Activated T-cell treated with anti-CD3 and anti-CD28 coated beads, Interleukin-2, amount 50 U/mL, for 72 hours (primary cell): ENCODE measurements around the gene KCND1. TPM values are rescaled to one million over a fixed set of nuclear protein-coding genes. Genes with fewer than 3 reads are reported as not detected.
A peak's percentile ranks its signal among the peaks of the same experiment; 100 is the strongest.

Experiments used
- ATAC-seq, 2 donors: fragments of 150-1000 bp; cut with Tn5 transposase; replicated peaks in 1 of 2; 2 replicates each; pipeline ENCODE4 v1.10.0; 2021; ENCODE audit warnings: moderate library complexity in 2 of 2, mild to moderate bottlenecking in 1 of 2
- DNase-seq, 2 donors: peaks; one replicate each; pipeline ENCODE4 v3.0.0; 2021 to 2022; ENCODE audit warnings: mixed read lengths in 1 of 2
- H3K27ac Mint-ChIP-seq: one replicate; pipeline ENCODE4 v1.8.0; 2022; ENCODE audit warnings: mild to moderate bottlenecking, moderate library complexity, mixed read lengths
- H3K27me3 Mint-ChIP-seq: one replicate; pipeline ENCODE4 v1.8.0; 2022; ENCODE audit warnings: low read depth, mixed read lengths
- H3K36me3 Mint-ChIP-seq, 2 donors: one replicate each; pipeline ENCODE4 v1.8.0; 2022; ENCODE audit warnings: mixed read lengths in 2 of 2, mild to moderate bottlenecking in 1 of 2; ENCODE audit not compliant: insufficient read depth in 2 of 2
- H3K4me1 Mint-ChIP-seq: one replicate; pipeline ENCODE4 v1.8.0; 2022; ENCODE audit warnings: low read depth, mixed read lengths
- H3K4me3 Mint-ChIP-seq, 2 donors: one replicate each; pipeline ENCODE4 v1.8.0; 2022; ENCODE audit warnings: mild to moderate bottlenecking in 2 of 2, mixed read lengths in 2 of 2, moderate library complexity in 2 of 2
- H3K9me3 Mint-ChIP-seq, 2 donors: one replicate each; pipeline ENCODE4 v1.8.0; 2022; ENCODE audit warnings: mixed read lengths in 2 of 2
- total RNA-seq, 2 donors: library from RNA; stranded (reverse); gene quantifications; one replicate each; pipeline ENCODE4 v1.2.3, GENCODE V29; 2022

KCND1 gene
- total RNA-seq, 2 donors from 2014 or later: 7.6 to 8.3 TPM

DNA sequence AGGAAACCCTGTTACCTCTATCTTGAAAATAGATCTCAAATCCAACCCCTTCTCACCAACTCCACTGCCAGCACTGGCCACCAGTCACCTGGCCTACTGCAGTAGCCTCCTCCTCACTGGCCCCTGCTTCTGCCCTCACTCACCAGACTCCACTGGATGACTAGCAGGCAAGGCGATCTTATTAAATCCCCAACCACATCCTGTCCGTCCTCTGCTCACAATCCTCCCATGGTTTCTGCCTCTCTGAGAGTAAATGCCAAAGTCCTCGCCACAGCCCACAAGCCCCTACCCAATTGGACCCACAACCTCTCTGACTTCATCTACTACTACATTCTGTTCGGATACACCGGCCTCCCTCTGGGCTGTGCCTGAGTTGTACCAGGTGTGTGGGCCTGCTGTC is 47.4 kb downstream of the KCND1 start:
- peak overlapping the region; percentile 44 for H3K27ac Mint-ChIP-seq
- H3K4me1 Mint-ChIP-seq: peaks cover 68% of the 10 kb centered on the region
- no peak for DNase-seq
- H3K36me3 Mint-ChIP-seq: peaks cover 17 to 22% of the 10 kb centered on the region in 2 donors
- peak overlapping the region in 1 of 2 donors; percentile 24 for H3K4me3 Mint-ChIP-seq
- H3K27me3 Mint-ChIP-seq: no peaks in the 10 kb centered on the region
- ATAC-seq: peak; percentile 2 to 5
- H3K9me3 Mint-ChIP-seq: no peaks in the 10 kb centered on the region

DNA sequence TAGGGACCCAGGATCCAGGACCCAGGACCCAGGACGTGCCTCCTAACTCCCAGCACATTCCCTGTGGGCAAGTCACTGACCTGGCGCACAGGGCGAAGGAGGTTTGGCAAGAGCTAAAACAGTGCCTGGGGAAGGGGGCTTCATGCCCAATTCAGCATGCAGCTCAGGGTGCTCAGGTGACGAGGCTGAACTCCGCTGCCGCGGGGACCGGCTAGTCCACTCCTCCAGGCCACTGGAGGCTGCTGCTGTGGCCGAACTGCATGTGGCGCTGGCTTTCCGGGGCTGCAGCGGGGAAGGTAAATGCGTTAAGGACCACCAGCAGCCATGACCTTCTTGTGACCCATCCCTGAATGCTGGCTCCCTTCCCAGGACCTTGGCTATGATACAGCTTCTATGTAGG is 47.9 kb downstream of the KCND1 start:
- H3K36me3 Mint-ChIP-seq: peaks cover 18 to 23% of the 10 kb centered on the region in 2 donors
- DNase-seq (no peak), ATAC-seq (no peak)
- peak overlapping the region in 1 of 2 donors; percentile 24 for H3K4me3 Mint-ChIP-seq
- no peaks in the 10 kb centered on the region for H3K27me3 Mint-ChIP-seq
- peak overlapping the region; percentile 44 for H3K27ac Mint-ChIP-seq
- H3K4me1 Mint-ChIP-seq: peaks cover 70% of the 10 kb centered on the region
- H3K9me3 Mint-ChIP-seq: no peaks in the 10 kb centered on the region

DNA sequence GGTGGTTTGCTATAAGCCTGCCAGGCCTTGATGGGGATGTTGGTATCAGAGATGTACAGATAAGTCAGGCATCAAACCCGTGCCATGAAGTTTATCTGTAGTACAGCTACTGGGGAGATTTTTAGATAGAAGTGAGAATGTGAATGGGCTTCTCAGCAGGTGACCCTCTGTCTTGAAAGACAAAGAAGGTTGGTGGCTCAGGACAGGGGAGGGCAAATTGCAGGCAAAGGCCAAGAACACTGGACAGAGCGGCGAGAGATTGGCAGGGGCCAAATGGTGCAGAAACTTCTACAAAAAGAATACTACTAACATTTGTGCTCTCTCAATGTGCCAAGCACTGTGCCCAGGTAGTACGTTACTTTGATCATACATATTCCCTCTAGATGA is 50.9 kb downstream of the KCND1 start:
- ATAC-seq (no peak), DNase-seq (no peak)

DNA sequence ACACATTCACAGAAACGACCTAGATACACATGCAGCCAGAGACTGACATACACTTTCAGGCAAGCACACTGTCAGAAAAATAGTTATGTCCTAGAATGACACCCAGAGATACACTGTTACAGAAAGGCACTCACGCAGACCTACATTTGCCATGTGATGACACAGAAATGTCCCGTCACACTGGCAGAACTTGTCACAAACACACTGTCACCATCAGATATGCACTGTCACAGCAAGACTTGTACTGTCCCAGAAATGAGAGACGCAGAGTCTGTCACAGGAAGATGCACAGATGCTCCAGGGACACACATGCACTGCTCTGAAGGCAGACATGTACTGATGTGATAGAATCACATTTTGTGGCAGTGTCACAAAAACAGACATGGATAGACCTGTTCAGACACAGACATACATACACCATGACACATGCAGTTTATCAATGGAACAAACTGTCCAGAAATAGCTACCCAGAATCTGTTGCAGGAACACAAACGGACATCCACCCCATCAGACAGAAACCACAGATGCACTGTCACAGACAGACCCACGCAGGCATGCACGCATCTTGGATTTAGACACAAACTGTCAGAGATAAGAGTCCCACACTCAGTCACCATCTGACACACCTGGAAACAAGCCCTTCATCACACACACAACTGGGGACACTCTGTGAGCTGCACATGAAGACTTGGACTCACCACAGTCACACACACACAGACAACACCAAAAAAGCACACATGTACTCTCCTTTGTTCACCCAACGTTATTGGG is 51.5 kb downstream of the KCND1 start:
- peaks cover 68% of the 10 kb centered on the region for H3K4me1 Mint-ChIP-seq
- H3K4me3 Mint-ChIP-seq: peak overlapping the region; percentile 93
- H3K36me3 Mint-ChIP-seq: peaks cover 43 to 47% of the 10 kb centered on the region in 2 donors
- peak overlapping the region; percentile 88 for H3K27ac Mint-ChIP-seq
- H3K9me3 Mint-ChIP-seq: no peaks in the 10 kb centered on the region
- DNase-seq (peak in 1 of 2 donors; percentile 53), ATAC-seq (peak; percentile 33 to 34)
- no peaks in the 10 kb centered on the region for H3K27me3 Mint-ChIP-seq

More for the DNA sequence above, 50.9 kb downstream of the KCND1 start:
- H3K27ac Mint-ChIP-seq: peak overlapping the region; percentile 88
- peaks cover 41% of the 10 kb centered on the region in 2 donors for H3K36me3 Mint-ChIP-seq
- peak overlapping the region; percentile 93 for H3K4me3 Mint-ChIP-seq
- no peaks in the 10 kb centered on the region for H3K9me3 Mint-ChIP-seq
- no peaks in the 10 kb centered on the region for H3K27me3 Mint-ChIP-seq
- peaks cover 68% of the 10 kb centered on the region for H3K4me1 Mint-ChIP-seq

DNA sequence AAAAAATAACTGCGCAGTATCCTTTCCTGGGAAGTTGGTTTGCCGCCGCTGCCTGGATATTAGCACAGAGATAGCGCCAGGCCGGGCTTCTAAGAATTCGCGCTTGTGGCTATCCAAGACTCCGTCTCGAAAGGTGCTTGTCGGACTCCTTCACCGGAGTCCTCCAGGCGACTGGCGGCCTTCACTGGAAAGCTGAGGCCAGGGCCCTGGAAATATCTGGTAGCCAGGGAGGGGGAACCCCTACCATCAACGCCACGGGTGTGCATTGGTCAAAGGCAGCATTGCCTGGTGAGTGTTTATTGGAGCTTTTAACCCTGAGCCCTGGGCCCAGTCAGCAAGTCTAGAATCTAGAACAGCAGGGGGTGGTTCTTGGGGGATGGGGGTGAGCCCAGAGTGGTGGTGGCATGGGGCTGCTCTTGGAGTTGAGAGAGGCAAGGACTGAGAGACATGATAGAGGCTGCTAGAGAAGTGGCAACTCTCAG is 52.2 kb downstream of the KCND1 start:
- ATAC-seq (peak; percentile 25 to 39), DNase-seq (peak; percentile 56 to 67)
- peaks cover 72% of the 10 kb centered on the region for H3K4me1 Mint-ChIP-seq
- H3K27ac Mint-ChIP-seq: peak overlapping the region; percentile 88
- H3K27me3 Mint-ChIP-seq: no peaks in the 10 kb centered on the region
- no peaks in the 10 kb centered on the region for H3K9me3 Mint-ChIP-seq
- peaks cover 46 to 51% of the 10 kb centered on the region in 2 donors for H3K36me3 Mint-ChIP-seq
- peak overlapping the region; percentile 93 for H3K4me3 Mint-ChIP-seq

DNA sequence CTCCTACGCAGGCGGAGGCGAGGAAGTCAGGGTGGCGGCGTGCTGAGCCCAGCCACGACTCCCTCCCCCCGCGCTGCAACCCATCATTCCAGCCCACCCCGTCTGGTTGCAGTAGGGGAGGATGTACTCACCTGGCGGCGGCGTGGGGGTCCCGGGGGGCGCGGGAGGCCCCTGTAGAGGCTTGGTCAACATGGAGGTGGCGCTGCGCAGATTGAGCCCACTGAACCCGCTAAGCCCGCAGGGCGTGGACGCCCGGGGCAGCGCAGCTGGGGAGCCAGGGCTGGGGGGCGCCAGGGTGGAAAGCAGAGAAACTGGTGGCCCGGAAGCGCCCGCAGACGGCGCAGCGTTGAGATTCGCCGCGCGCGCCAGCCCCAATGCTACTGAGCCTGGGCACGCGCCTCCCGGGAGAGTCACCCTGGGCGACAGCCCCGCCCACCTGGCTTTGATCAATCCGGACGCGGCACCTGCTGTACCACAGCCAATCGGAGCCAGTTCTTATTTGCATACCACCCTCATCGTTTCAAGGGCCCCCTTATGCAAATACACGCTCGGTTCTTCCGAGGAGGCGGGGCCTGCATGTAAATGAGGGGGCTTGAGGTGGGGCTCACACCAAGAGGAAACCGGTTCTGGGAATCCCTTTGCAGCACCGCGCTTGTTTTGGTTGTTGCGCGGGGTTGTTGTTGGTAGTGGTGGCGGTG is 52.9 kb downstream of the KCND1 start, which contains the start of gene PIM2:
Gene PIM2, minus strand, starts transcription at position 382 of the 698 bp plus-strand sequence. Its CDS starts 190 bp downstream, at position 192.
- Mint-ChIP-seq H3K4me3 (peak within 1 kb of the TSS; percentile 93), H3K27me3 (no peaks in the 10 kb centered on the region), H3K27ac (peak within 1 kb of the TSS; percentile 88), H3K4me1 (peaks cover 72% of the 10 kb centered on the region), H3K36me3 (peaks cover 45 to 52% of the 10 kb centered on the region in 2 donors), H3K9me3 (no peaks in the 10 kb centered on the region)
- peak; percentile 89 to 93 for DNase-seq
- peak; percentile 66 to 68 for ATAC-seq

- DNase-seq (no peak), ATAC-seq (no peak)
- H3K4me1 Mint-ChIP-seq: peaks cover 72% of the 10 kb centered on the region
- no peaks in the 10 kb centered on the region for H3K27me3 Mint-ChIP-seq
- H3K36me3 Mint-ChIP-seq: peaks cover 45 to 55% of the 10 kb centered on the region in 2 donors
- peak overlapping the region; percentile 93 for H3K4me3 Mint-ChIP-seq
- H3K9me3 Mint-ChIP-seq: no peaks in the 10 kb centered on the region
- peak overlapping the region; percentile 88 for H3K27ac Mint-ChIP-seq
Observed at GRCh38 chrX:48918301-48918642, 53.4 kb downstream of the KCND1 start.

DNA sequence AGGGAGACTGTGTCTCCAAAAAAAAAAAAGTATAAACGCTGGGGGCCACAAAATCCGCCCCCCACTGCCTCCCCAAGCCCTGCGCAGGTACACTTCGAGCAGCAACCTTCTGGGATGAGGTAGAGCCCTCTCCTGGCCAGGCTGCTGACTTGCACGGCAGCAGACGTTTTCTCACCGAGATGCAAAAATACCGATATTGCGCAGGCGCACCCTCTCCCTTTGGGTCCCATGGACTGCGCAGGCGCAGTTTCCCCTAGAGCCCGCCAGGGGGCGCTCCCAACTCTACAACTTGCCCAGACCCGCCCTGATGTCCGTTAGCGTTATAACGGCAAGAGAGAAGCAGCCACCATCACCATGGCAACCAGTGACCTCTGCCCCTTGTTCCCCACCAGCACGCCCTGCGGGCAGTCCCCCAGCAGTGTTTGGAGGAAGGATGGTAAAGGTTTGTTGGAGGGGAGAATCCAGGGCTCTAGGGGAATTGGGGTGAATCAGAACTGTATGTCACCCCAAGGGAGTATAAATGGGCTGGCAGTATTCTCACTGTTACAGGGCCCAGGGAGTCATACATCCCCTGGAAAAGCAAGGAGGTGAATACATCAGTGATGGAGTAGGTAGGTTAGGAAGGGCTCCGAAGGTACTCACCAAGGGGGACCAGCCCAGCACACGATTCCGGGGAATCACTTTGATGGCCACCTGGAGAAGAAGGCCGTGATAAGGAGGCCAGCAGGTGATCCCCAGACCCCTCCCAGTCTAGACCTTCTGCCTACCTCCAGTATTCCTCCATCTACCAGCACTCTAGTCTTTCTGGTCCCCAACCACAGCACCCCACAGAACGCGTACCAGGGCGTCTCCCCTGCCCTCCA is 54.3 kb downstream of the KCND1 start:
- Mint-ChIP-seq H3K4me3 (peak overlapping the region; percentile 93), H3K27me3 (no peaks in the 10 kb centered on the region), H3K27ac (peak overlapping the region; percentile 88), H3K4me1 (peaks cover 75% of the 10 kb centered on the region), H3K9me3 (no peaks in the 10 kb centered on the region), H3K36me3 (peaks cover 47 to 56% of the 10 kb centered on the region in 2 donors)
- peak; percentile 86 to 90 for DNase-seq
- peak; percentile 33 to 43 for ATAC-seq

DNA sequence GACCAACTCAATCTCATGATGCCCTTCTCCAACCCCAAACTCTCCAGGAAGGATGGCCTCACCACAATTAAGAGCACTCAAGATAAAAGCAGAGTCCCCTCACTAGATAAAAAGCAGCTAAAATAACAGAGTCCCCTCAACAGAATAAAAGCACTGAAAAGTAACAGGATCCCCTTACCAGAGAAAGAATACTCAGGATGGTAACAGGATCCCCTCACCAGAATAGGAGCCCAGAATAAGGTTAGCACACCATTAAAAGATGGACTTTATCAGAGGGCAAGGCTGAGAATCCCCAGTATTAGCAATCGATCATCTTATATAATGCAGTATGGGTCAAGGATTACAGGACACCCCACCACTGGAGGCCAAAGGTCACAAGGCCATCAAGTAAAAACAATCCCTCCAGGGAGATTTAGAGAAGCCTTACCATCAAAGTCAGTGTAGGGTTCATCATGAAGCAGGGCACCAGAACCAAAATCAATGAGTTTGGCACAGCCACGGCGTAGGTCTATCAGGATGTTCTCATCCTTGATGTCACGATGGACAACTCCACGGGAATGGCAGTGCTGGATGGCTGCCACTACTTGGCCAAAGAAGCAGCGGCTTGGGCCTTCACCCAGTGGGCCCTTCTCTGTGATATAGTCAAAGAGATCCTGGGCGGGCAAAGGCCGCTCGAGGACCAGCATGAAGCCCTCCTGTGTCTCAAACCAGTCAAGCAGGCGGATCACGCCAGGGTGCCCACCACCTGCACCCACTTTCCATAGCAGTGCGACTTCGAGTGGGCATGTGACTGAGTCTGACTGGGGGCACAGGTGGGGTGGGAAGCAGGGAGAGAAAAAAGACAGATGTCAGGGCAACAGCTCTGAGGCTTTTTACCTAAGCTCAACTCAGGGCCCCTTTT is 56.8 kb downstream of the KCND1 start:
- ATAC-seq (no peak), DNase-seq (no peak)
- peaks cover 72% of the 10 kb centered on the region for H3K4me1 Mint-ChIP-seq
- H3K36me3 Mint-ChIP-seq: peaks cover 37 to 56% of the 10 kb centered on the region in 2 donors
- peak overlapping the region; percentile 93 for H3K4me3 Mint-ChIP-seq
- no peaks in the 10 kb centered on the region for H3K9me3 Mint-ChIP-seq
- peak overlapping the region; percentile 88 for H3K27ac Mint-ChIP-seq
- no peaks in the 10 kb centered on the region for H3K27me3 Mint-ChIP-seq

DNA sequence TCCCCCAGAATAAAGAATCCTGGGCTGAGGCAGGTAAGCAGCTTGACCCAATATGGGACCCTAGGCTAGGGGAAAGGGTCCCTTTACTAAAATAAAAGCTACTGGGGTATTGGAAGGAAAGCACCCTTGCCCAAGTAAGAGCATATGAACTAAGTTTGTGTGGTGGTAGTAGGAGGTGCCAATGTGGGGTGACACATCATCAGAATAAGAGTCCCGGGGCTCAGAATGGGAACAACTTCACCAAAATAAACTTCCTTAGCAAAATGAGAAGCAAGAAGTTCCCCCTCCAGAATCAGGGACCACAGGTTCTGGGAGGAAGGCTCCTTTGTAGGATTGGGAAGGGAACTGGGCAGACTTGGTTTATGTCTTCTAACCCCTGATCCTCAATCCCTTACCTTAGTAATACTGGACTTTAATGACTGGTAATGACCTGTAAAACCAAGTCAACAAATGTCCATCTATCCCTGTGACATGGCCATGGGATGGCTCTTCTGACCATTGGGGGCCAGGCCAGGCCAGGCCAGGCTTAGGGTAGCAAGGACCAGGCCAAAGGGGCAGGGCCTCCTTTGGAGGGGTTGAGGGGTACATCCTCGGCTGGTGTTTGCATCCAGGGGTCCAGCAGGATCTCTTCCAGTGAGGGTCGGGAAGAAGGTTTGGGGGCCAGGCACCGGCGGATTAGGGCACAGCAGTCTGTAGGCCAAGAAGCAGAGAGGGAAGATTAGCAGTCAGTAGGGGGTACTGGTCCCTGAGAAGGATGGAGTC is 57.9 kb downstream of the KCND1 start:
- Mint-ChIP-seq H3K4me3 (peak overlapping the region; percentile 93), H3K4me1 (peaks cover 64% of the 10 kb centered on the region)
- ATAC-seq: no peak

DNA sequence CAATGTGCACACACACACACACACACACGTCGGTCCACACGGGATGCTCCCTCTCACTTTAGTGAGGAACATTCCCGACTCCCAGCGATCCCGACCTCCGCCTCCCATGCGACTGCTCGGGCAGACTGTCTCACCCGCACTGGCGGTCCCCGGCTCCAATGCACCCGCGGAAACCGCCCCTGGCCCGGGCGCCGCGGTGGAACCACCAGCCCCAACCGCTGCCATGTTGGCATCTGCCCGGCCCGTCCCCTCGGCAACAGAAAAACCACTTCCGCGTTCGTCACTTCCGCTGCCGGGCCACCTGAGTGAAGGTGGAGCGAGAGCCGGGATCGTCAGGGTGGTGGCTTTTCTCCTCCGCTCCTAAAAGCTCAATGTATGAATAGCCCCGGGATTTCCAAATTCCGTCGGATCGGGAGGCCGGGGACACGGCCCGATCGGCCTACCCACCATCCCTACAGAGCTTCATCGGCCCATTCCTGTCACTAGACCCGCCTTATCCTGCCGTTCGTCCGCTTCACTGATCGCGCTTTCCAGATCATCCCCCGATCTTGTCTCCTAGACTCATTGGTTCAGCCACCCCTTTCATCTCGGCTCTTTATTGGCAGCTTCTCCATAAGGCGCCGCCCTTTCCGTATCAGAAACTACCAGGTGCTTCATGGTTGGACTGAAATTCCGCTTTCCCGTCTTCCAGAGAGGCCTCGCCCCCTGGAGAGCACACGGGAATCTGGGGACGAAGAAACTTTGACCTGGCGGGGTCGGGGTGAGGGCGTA is 60.0 kb downstream of the KCND1 start, which contains the start of gene SLC35A2:
Gene SLC35A2, minus strand, starts transcription at position 235 of the 771 bp plus-strand sequence. Its CDS starts 10 bp downstream, at position 225.
- peaks cover 19 to 35% of the 10 kb centered on the region in 2 donors for H3K36me3 Mint-ChIP-seq

More for the DNA sequence above, 57.9 kb downstream of the KCND1 start:
- H3K27ac Mint-ChIP-seq: peak overlapping the region; percentile 88
- DNase-seq: no peak
- H3K27me3 Mint-ChIP-seq: no peaks in the 10 kb centered on the region
- no peaks in the 10 kb centered on the region for H3K9me3 Mint-ChIP-seq
- peaks cover 33 to 52% of the 10 kb centered on the region in 2 donors for H3K36me3 Mint-ChIP-seq

More for the DNA sequence above, 60.0 kb downstream of the KCND1 start, which contains the start of gene SLC35A2:
- Mint-ChIP-seq H3K9me3 (no peaks in the 10 kb centered on the region), H3K27me3 (no peaks in the 10 kb centered on the region), H3K4me3 (peak within 1 kb of the TSS; percentile 93), H3K27ac (peak within 1 kb of the TSS; percentile 88), H3K4me1 (peaks cover 47% of the 10 kb centered on the region)
- ATAC-seq (peak; percentile 53 to 56), DNase-seq (peak; percentile 90 to 91)
